Erythroblast (primary cell): ENCODE data around the gene MAN1C1.
"Not testable (repeated sequence)": the region's sequence is repeated elsewhere in the genome, so short reads cannot be mapped to it uniquely, and the experiment has no call there.

Source experiments
- DNase-seq, 2 experiments: peaks; one replicate each; lab custom pipeline; 2025; lab: John Stamatoyannopoulos, UW
- GATA1 ChIP-seq: IDR thresholded peaks from 2 replicates; pipeline ENCODE4 v1.6.1; 2011; ENCODE audit warnings: low read depth, mild to moderate bottlenecking, control low read depth, low read length, moderate library complexity
- POLR2A ChIP-seq: IDR thresholded peaks from 2 replicates; pipeline ENCODE4 v1.6.1; 2011; ENCODE audit warnings: mild to moderate bottlenecking, low read length

The MAN1C1 gene

GRCh38 chr1:25598879-25599278 lies 17.7 kb upstream of the MAN1C1 start:
- TF ChIP-seq POLR2A: no peak
- no peak for TF ChIP-seq GATA1
- DNase-seq: no peak

GRCh38 chr1:25599969-25600610 lies 16.5 kb upstream of the MAN1C1 start:
- TF ChIP-seq GATA1: no peak
- TF ChIP-seq POLR2A: no peak
- no peak for DNase-seq

- DNase-seq: not testable (repeated sequence)
Observed at GRCh38 chr1:25600971-25601699, 15.5 kb upstream of the MAN1C1 start.

GRCh38 chr1:25603779-25604538 lies 12.6 kb upstream of the MAN1C1 start:
- DNase-seq: not testable (repeated sequence)

GRCh38 chr1:25607123-25607522 lies 9.5 kb upstream of the MAN1C1 start:
- TF ChIP-seq GATA1: no peak
- TF ChIP-seq POLR2A: no peak
- no peak for DNase-seq

- DNase-seq: peak in 1 of 2 experiments; percentile 91
Observed at GRCh38 chr1:25608488-25609178, 8.0 kb upstream of the MAN1C1 start.

GRCh38 chr1:25609921-25610320 lies 6.7 kb upstream of the MAN1C1 start:
- no peak for DNase-seq
- TF ChIP-seq GATA1 (no peak), POLR2A (no peak)

More at GRCh38 chr1:25608488-25609178, 8.0 kb upstream of the MAN1C1 start:
- no peak for TF ChIP-seq POLR2A
- no peak for TF ChIP-seq GATA1

GRCh38 chr1:25610822-25611630 lies 5.6 kb upstream of the MAN1C1 start:
- DNase-seq: peak in 1 of 2 experiments; percentile 27
- TF ChIP-seq POLR2A (no peak), GATA1 (no peak)

GRCh38 chr1:25611843-25612242 lies 4.7 kb upstream of the MAN1C1 start:
- TF ChIP-seq GATA1 (no peak), POLR2A (no peak)
- DNase-seq: no peak

GRCh38 chr1:25612421-25612820 lies 4.2 kb upstream of the MAN1C1 start:
- no peak for DNase-seq
- TF ChIP-seq GATA1 (no peak), POLR2A (no peak)

- DNase-seq: no peak
- TF ChIP-seq GATA1 (no peak), POLR2A (no peak)
Observed at GRCh38 chr1:25613091-25613490, 3.5 kb upstream of the MAN1C1 start.

GRCh38 chr1:25614501-25615171 lies 2.0 kb upstream of the MAN1C1 start:
- no peak for DNase-seq
- TF ChIP-seq POLR2A (no peak), GATA1 (no peak)
